ENCODE data around the gene C3orf85. TPM values are rescaled to one million over a fixed set of nuclear protein-coding genes. Genes with fewer than 3 reads are reported as not detected.
A peak's percentile ranks its signal among the peaks of the same experiment; 100 is the strongest.

The C3orf85 gene
- total RNA-seq, 1 experiment from 2014 or later = not detected

DNA sequence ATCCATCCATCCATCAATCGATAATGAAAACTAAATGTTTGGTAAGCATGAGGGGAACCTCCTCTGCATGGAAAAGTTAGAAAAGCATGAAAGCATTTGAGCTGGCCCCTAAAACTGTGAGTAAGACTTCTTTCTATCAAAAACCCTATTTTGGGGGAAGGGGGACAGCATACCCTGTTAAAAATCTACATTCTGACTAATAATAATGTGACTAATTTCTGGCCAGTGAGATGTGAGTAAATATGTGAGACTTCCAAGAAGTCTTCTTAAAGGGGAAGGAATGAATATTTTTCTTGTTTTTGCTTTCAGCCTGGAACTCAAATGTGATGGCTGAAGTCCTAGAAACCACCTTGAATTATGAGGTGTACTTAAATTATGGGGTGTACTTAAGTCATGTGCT is 54.9 kb downstream of the C3orf85 start:
- no peak for DNase-seq (ENCODE audit: unreplicated experiment)
- H3K4me1 Mint-ChIP-seq (ENCODE audit: insufficient read depth, unreplicated experiment) = peaks cover 3% of the 10 kb centered on the region
- BruUV-seq (replicated peaks) = no TSS peak
- H3K27me3 Mint-ChIP-seq (ENCODE audit: insufficient read depth, unreplicated experiment) = no peaks in the 10 kb centered on the region
- H3K9me3 Mint-ChIP-seq (ENCODE audit: unreplicated experiment) = peaks cover 5% of the 10 kb centered on the region
- H3K27ac Mint-ChIP-seq (ENCODE audit: low read depth, unreplicated experiment) = no peak overlapping the region
- no peaks in the 10 kb centered on the region for H3K36me3 Mint-ChIP-seq (ENCODE audit: insufficient read depth, unreplicated experiment)
- POLR2A ChIA-PET = no interaction called here
- CTCF ChIA-PET = no interaction called here
- no peak overlapping the region for H3K4me3 Mint-ChIP-seq (ENCODE audit: unreplicated experiment)
- TF ChIP-seq, protein P1, sequence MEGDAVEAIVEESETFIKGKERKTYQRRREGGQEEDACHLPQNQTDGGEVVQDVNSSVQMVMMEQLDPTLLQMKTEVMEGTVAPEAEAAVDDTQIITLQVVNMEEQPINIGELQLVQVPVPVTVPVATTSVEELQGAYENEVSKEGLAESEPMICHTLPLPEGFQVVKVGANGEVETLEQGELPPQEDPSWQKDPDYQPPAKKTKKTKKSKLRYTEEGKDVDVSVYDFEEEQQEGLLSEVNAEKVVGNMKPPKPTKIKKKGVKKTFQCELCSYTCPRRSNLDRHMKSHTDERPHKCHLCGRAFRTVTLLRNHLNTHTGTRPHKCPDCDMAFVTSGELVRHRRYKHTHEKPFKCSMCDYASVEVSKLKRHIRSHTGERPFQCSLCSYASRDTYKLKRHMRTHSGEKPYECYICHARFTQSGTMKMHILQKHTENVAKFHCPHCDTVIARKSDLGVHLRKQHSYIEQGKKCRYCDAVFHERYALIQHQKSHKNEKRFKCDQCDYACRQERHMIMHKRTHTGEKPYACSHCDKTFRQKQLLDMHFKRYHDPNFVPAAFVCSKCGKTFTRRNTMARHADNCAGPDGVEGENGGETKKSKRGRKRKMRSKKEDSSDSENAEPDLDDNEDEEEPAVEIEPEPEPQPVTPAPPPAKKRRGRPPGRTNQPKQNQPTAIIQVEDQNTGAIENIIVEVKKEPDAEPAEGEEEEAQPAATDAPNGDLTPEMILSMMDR (IDR thresholded peaks at IDR 0.05; ENCODE audit: unreplicated experiment) = no peak
- intact Hi-C loops (cut with micrococcal nuclease) = no loop called here

DNA sequence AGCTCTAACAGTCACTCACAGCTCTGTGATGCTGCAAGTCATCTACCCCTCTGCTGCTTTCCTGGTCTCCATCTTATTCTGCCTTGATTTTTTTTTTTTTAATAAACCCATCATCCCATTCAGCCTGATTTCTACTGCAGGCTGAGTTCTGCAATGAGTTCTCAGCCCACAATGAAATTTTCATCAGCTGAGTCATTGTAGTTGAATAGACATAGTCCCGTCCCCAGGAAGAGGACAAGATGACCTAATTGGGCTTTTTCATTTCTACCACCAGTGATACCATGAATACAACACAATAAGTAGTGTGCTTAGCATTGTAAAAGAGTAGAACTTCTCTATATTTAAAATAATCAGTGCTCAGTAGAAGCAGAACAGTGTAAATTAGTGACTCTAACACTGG is 59.3 kb downstream of the C3orf85 start:
- Mint-ChIP-seq H3K27ac (ENCODE audit: low read depth, unreplicated experiment) (no peak overlapping the region), H3K4me3 (ENCODE audit: unreplicated experiment) (no peak overlapping the region), H3K36me3 (ENCODE audit: insufficient read depth, unreplicated experiment) (no peaks in the 10 kb centered on the region), H3K27me3 (ENCODE audit: insufficient read depth, unreplicated experiment) (no peaks in the 10 kb centered on the region), H3K4me1 (ENCODE audit: insufficient read depth, unreplicated experiment) (peaks cover 5% of the 10 kb centered on the region), H3K9me3 (ENCODE audit: unreplicated experiment) (no peaks in the 10 kb centered on the region)
- CTCF ChIA-PET = interaction anchor here (0.9 kb wide), 1 partner anchor 133 kb away, joined by 3 read pairs; no protein-coding TSS in a partner anchor
- BruUV-seq (replicated peaks) = no TSS peak
- peak; percentile 27 for DNase-seq (ENCODE audit: unreplicated experiment)
- TF ChIP-seq, protein P1 (IDR thresholded peaks at IDR 0.05; ENCODE audit: unreplicated experiment) = no peak
- POLR2A ChIA-PET = interaction anchor here (1.5 kb wide), 1 partner anchor 11 kb away, joined by 3 read pairs; no protein-coding TSS in a partner anchor
- intact Hi-C loops (cut with micrococcal nuclease) = no loop called here

Other genes with a start within 250 kb of the C3orf85 start
- gene GUCA1C, start 182.8 kb upstream of the C3orf85 start, total RNA-seq (2022) = not detected in 2 replicates
- gene MORC1, start 18.6 kb upstream of the C3orf85 start, total RNA-seq (2022) = not detected in 2 replicates
- not detected in 2 replicates for gene DPPA2, start 179.8 kb downstream of the C3orf85 start, total RNA-seq (2022)
- not detected in 2 replicates for gene DPPA4, start 200.8 kb downstream of the C3orf85 start, total RNA-seq (2022)